HEK293 (cell line): ENCODE results near the gene UBR2.

ENCODE experiments used
- GLIS1 ChIP-seq: fragments of 450-650 bp; formaldehyde crosslinking; IDR thresholded peaks from 2 replicates; pipeline ENCODE4 v1.5.1; 2016; ENCODE audit warnings: missing biosample characterization, missing genetic modification characterization
- HOXA7 ChIP-seq: sonication (generic); formaldehyde crosslinking; IDR thresholded peaks from 2 replicates; pipeline ENCODE4 v1.8.1; 2022; ENCODE audit warnings: missing genetic modification reagents, borderline replicate concordance
- SALL2 ChIP-seq: fragments of 450-650 bp; formaldehyde crosslinking; IDR thresholded peaks from 2 replicates; pipeline ENCODE4 v1.5.0; 2017; ENCODE audit warnings: missing biosample characterization, mild to moderate bottlenecking, missing genetic modification characterization, borderline replicate concordance
- TF ChIP-seq, protein P1 (sequence below): fragments of 450-650 bp; formaldehyde crosslinking; IDR thresholded peaks from 2 replicates; pipeline ENCODE4 v1.5.1; 2016; ENCODE audit warnings: missing biosample characterization, missing genetic modification characterization
- TF ChIP-seq, protein P2 (sequence below): fragments of 450-650 bp; formaldehyde crosslinking; IDR thresholded peaks from 2 replicates; pipeline ENCODE4 v1.5.1; 2016; ENCODE audit warnings: missing biosample characterization, missing genetic modification characterization

DNA sequence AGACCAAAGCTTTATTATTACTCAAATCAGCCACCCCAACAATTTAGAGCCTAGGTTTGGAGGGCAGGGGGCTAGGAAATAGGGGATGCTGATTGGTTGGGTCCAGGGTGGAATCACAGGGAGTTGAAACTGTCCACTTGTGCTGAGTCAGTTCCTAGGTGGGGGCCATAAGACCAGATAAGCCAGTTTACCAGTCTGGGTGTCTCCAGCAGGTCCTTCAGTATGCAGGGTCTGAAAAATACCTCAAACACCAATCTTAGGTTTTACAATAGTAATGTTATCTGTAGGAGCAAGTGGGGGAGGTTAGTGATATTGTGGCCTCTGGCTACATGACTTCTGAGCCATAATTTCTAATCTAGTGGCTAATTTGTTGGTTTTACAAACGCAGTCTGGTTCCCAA, 63.2 kb downstream of the UBR2 start:
- TF ChIP-seq, protein P1, sequence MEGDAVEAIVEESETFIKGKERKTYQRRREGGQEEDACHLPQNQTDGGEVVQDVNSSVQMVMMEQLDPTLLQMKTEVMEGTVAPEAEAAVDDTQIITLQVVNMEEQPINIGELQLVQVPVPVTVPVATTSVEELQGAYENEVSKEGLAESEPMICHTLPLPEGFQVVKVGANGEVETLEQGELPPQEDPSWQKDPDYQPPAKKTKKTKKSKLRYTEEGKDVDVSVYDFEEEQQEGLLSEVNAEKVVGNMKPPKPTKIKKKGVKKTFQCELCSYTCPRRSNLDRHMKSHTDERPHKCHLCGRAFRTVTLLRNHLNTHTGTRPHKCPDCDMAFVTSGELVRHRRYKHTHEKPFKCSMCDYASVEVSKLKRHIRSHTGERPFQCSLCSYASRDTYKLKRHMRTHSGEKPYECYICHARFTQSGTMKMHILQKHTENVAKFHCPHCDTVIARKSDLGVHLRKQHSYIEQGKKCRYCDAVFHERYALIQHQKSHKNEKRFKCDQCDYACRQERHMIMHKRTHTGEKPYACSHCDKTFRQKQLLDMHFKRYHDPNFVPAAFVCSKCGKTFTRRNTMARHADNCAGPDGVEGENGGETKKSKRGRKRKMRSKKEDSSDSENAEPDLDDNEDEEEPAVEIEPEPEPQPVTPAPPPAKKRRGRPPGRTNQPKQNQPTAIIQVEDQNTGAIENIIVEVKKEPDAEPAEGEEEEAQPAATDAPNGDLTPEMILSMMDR (tag by site-specific recombination), result no peak
- TF ChIP-seq SALL2 (tag by site-specific recombination) (no peak), GLIS1 (no peak), HOXA7 (CRISPR knock-in tag) (no peak)
- TF ChIP-seq, protein P2, sequence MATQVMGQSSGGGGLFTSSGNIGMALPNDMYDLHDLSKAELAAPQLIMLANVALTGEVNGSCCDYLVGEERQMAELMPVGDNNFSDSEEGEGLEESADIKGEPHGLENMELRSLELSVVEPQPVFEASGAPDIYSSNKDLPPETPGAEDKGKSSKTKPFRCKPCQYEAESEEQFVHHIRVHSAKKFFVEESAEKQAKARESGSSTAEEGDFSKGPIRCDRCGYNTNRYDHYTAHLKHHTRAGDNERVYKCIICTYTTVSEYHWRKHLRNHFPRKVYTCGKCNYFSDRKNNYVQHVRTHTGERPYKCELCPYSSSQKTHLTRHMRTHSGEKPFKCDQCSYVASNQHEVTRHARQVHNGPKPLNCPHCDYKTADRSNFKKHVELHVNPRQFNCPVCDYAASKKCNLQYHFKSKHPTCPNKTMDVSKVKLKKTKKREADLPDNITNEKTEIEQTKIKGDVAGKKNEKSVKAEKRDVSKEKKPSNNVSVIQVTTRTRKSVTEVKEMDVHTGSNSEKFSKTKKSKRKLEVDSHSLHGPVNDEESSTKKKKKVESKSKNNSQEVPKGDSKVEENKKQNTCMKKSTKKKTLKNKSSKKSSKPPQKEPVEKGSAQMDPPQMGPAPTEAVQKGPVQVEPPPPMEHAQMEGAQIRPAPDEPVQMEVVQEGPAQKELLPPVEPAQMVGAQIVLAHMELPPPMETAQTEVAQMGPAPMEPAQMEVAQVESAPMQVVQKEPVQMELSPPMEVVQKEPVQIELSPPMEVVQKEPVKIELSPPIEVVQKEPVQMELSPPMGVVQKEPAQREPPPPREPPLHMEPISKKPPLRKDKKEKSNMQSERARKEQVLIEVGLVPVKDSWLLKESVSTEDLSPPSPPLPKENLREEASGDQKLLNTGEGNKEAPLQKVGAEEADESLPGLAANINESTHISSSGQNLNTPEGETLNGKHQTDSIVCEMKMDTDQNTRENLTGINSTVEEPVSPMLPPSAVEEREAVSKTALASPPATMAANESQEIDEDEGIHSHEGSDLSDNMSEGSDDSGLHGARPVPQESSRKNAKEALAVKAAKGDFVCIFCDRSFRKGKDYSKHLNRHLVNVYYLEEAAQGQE (tag by site-specific recombination), result no peak
